GM18526 (cell line): Measurements from ENCODE around the gene PCDHGA6.
"Not testable (repeated sequence)": the region's sequence is repeated elsewhere in the genome, so short reads cannot be mapped to it uniquely, and the experiment has no call there.

Experiments used
- POLR2A ChIP-seq: IDR thresholded peaks from 3 replicates; pipeline ENCODE4 v1.6.1; 2011; ENCODE audit not compliant: insufficient read length; ENCODE audit errors: extremely low read depth

PCDHGA6 gene

GRCh38 chr5:141409598-141410306, 36.1 kb downstream of the PCDHGA6 start:
- TF ChIP-seq POLR2A, result no peak

GRCh38 chr5:141411575-141411974, 37.9 kb downstream of the PCDHGA6 start:
- no peak for TF ChIP-seq POLR2A

GRCh38 chr5:141412854-141413539, 39.3 kb downstream of the PCDHGA6 start, which contains the start of gene PCDHGA10:
PCDHGA10 (plus strand) TSS chr5:141412987; CDS start chr5:141413176, 189 bp downstream.
- TF ChIP-seq POLR2A, result no peak

GRCh38 chr5:141413540-141414069, 39.9 kb downstream of the PCDHGA6 start:
- TF ChIP-seq POLR2A, result no peak

GRCh38 chr5:141417494-141418172, 43.9 kb downstream of the PCDHGA6 start, which contains the start of gene PCDHGB7:
PCDHGB7 (plus strand) TSS chr5:141417677; CDS start chr5:141417860, 183 bp downstream.
- not testable (repeated sequence) for TF ChIP-seq POLR2A

- TF ChIP-seq POLR2A, result no peak
These were observed 45.6 kb downstream of the PCDHGA6 start for GRCh38 chr5:141419074-141419880.

GRCh38 chr5:141420855-141421488, 47.3 kb downstream of the PCDHGA6 start, which contains the start of gene PCDHGA11:
PCDHGA11 (plus strand) TSS chr5:141421051; CDS start chr5:141421228, 177 bp downstream.
- TF ChIP-seq POLR2A, result no peak

GRCh38 chr5:141421489-141421855, 47.8 kb downstream of the PCDHGA6 start:
- no peak for TF ChIP-seq POLR2A

- TF ChIP-seq POLR2A, result no peak
These were observed 49.1 kb downstream of the PCDHGA6 start for GRCh38 chr5:141422742-141423291.

GRCh38 chr5:141427783-141428426, 54.2 kb downstream of the PCDHGA6 start:
- no peak for TF ChIP-seq POLR2A
